Stomach (tissue), 9 donors: Measurements from ENCODE around the gene GABBR2. TPM values are rescaled to one million over a fixed set of nuclear protein-coding genes. Genes with fewer than 3 reads are reported as not detected.

Source experiments
- DNase-seq, 2 donors: peaks; one replicate each; pipeline versions ENCODE4 v3.0.0 to v3.0.0-alpha.2; 2013 to 2019
- H3K27ac ChIP-seq, 5 donors: fragments of 200-600 bp in 4 of 5; sonication (generic) in 4 of 5; one replicate each; pipeline ENCODE4 v1.5.1; 2013 to 2019; ENCODE audit warnings: mild to moderate bottlenecking in 1 of 5, moderate library complexity in 1 of 5
- H3K27me3 ChIP-seq, 3 donors: fragments of 200-600 bp; sonication (generic); one replicate each; pipeline ENCODE4 v1.5.1; 2017 to 2019; ENCODE audit warnings: mixed run types in 1 of 3
- H3K36me3 ChIP-seq, 4 donors: fragments of 200-600 bp; sonication (generic); 1 replicate in 3 of 4; 2 replicates in 1 of 4; pipeline ENCODE4 v1.5.1; 2016 to 2019
- H3K4me1 ChIP-seq, 4 donors: fragments of 200-600 bp; sonication (generic); one replicate each; pipeline ENCODE4 v1.5.1; 2016 to 2019
- H3K4me3 ChIP-seq, 4 donors: fragments of 200-600 bp; sonication (generic) in 3 of 4; one replicate each; pipeline ENCODE4 v1.5.1; 2016 to 2019; ENCODE audit warnings: mild to moderate bottlenecking in 1 of 4
- H3K9me3 ChIP-seq, 4 donors: fragments of 200-600 bp; sonication (generic); one replicate each; pipeline ENCODE4 v1.5.1; 2016 to 2019
- CTCF ChIP-seq, 7 experiments: fragments of 450-650 bp in 4 of 7; fragments of 200-600 bp in 3 of 7; sonication (generic) in 3 of 7; IDR thresholded peaks; one replicate each; pipeline ENCODE4 v1.5.1; 2016 to 2019; ENCODE audit warnings: antibody characterized with exemption in 7 of 7, control low read depth in 2 of 7, mild to moderate bottlenecking in 1 of 7
- EP300 ChIP-seq: sonication (generic); formaldehyde crosslinking; IDR thresholded peaks from one replicate; pipeline ENCODE4 v1.6.1; 2017; ENCODE audit warnings: antibody characterized with exemption
- POLR2A ChIP-seq, 4 donors: fragments of 450-650 bp; IDR thresholded peaks; one replicate each; pipeline ENCODE4 v1.6.1; 2016; ENCODE audit warnings: antibody characterized with exemption in 4 of 4, control low read depth in 2 of 4, mild to moderate bottlenecking in 1 of 4, moderate library complexity in 1 of 4
- POLR2AphosphoS5 ChIP-seq, 3 donors: sonication (generic); formaldehyde crosslinking; IDR thresholded peaks; one replicate each; pipeline ENCODE4 v1.6.1; 2016; ENCODE audit warnings: antibody characterized with exemption in 3 of 3
- WGBS, 5 donors: extraction: QIAGEN DNeasy Blood & Tissue Kit in 3 of 5; methylation state at CpG; one replicate each; pipeline versions ENCODE4 v1.1.5 to v1.1.7; 2013 to 2018; 5-methylcytosine and 5-hydroxymethylcytosine counted together
- intact Hi-C: fragments of 100-400 bp; cut with DNase I; formaldehyde crosslinking; loops from one replicate; pipeline ENCODE4 v1.15.1; 2023; ENCODE audit warnings: low total_unique reads
- polyA plus RNA-seq, 3 donors: library from polyadenylated mRNA; stranded (reverse); fragments of 200-250 nt; gene quantifications; one replicate each; pipeline ENCODE4 v1.2.3, GENCODE V29; 2013
- total RNA-seq, 5 donors: library from RNA; depleted of rRNA; stranded (reverse); fragments of >200 nt; gene quantifications; one replicate each; pipeline versions ENCODE4 v1.1.0 to v1.2.3, GENCODE V29; 2014 to 2016
- donor health status: healthy with polysubstance abuse.
- donor health status: Bipolar disorder and iron deficiency.
- donor health status: healthy.

Gene GABBR2
- total and polyA plus RNA-seq, 8 donors, result 0.06 to 0.55 (median 0.08) TPM; not detected in 5

GRCh38 chr9:98612061-98612752, 96.5 kb downstream of the GABBR2 start:
- TF ChIP-seq POLR2AphosphoS5 (IDR thresholded peaks at IDR 0.05), result no peak
- TF ChIP-seq EP300, result no peak
- TF ChIP-seq CTCF (IDR thresholded peaks at IDR 0.05), result no peak
- intact Hi-C loops, result no loop called here
- Histone ChIP-seq H3K4me3 (no peak overlapping the region), H3K27ac (no peak overlapping the region), H3K27me3 (peaks cover 0 to 22% (median 0%) of the 10 kb centered on the region in 3 donors), H3K9me3 (no peaks in the 10 kb centered on the region), H3K4me1 (no peaks in the 10 kb centered on the region), H3K36me3 (no peaks in the 10 kb centered on the region)
- DNase-seq, result peak; percentile 7 to 12
- 35 to 52% (median 43%) methylated on average over 6 of the region's 6 CpGs for whole genome bisulfite sequencing, 5 donors

- intact Hi-C loops, result no loop called here
- Histone ChIP-seq H3K27me3 (peaks cover 0 to 23% (median 0%) of the 10 kb centered on the region in 3 donors), H3K27ac (no peak overlapping the region), H3K4me1 (no peaks in the 10 kb centered on the region), H3K36me3 (no peaks in the 10 kb centered on the region), H3K4me3 (no peak overlapping the region), H3K9me3 (no peaks in the 10 kb centered on the region)
- DNase-seq, result no peak
- TF ChIP-seq EP300 (no peak), CTCF (IDR thresholded peaks at IDR 0.05) (no peak), POLR2A (IDR thresholded peaks at IDR 0.05) (no peak), POLR2AphosphoS5 (IDR thresholded peaks at IDR 0.05) (no peak)
- 57 to 83% (median 76%) methylated on average over 2 of the region's 2 CpGs for WGBS, 5 donors
Measured at GRCh38 chr9:98611319-98611718, 97.4 kb downstream of the GABBR2 start.

GRCh38 chr9:98610711-98611110, 98.0 kb downstream of the GABBR2 start:
- H3K4me1 ChIP-seq, result no peaks in the 10 kb centered on the region
- 53 to 66% (median 59%) methylated on average over 5 of the region's 5 CpGs for WGBS, 5 donors
- no peak overlapping the region for H3K27ac ChIP-seq
- no peak overlapping the region for H3K4me3 ChIP-seq
- H3K27me3 ChIP-seq, result peaks cover 0 to 18% (median 0%) of the 10 kb centered on the region in 3 donors
- no peaks in the 10 kb centered on the region for H3K36me3 ChIP-seq
- no peaks in the 10 kb centered on the region for H3K9me3 ChIP-seq
- TF ChIP-seq POLR2AphosphoS5 (IDR thresholded peaks at IDR 0.05) (no peak), CTCF (IDR thresholded peaks at IDR 0.05) (no peak), EP300 (no peak), POLR2A (IDR thresholded peaks at IDR 0.05) (no peak)
- intact Hi-C loops, result no loop called here
- DNase-seq, result no peak

GRCh38 chr9:98610211-98610610, 98.5 kb downstream of the GABBR2 start:
- Histone ChIP-seq H3K4me1 (no peaks in the 10 kb centered on the region), H3K27ac (no peak overlapping the region), H3K9me3 (no peaks in the 10 kb centered on the region), H3K27me3 (peaks cover 0 to 13% (median 0%) of the 10 kb centered on the region in 3 donors), H3K36me3 (no peaks in the 10 kb centered on the region), H3K4me3 (no peak overlapping the region)
- intact Hi-C loops, result no loop called here
- 77 to 93% (median 88%) methylated on average over 2 of the region's 2 CpGs for WGBS, 5 donors
- peak in 1 of 2 donors; percentile 16 for DNase-seq
- TF ChIP-seq EP300 (no peak), CTCF (IDR thresholded peaks at IDR 0.05) (no peak), POLR2AphosphoS5 (IDR thresholded peaks at IDR 0.05) (no peak), POLR2A (IDR thresholded peaks at IDR 0.05) (no peak)
